HG03442 (cell line): ENCODE measurements around the gene IL12RB2.
A peak's percentile ranks its signal among the peaks of the same experiment; 100 is the strongest.
"Not testable (repeated sequence)": the region's sequence is repeated elsewhere in the genome, so short reads cannot be mapped to it uniquely, and the experiment has no call there.

ENCODE experiments used
- ATAC-seq: cut with Tn5 transposase; IDR thresholded peaks from one replicate; pipeline ENCODE4 v1.9.1; 2021; ENCODE audit warnings: mild to moderate bottlenecking, moderate library complexity; ENCODE audit not compliant: unreplicated experiment

IL12RB2 gene

DNA sequence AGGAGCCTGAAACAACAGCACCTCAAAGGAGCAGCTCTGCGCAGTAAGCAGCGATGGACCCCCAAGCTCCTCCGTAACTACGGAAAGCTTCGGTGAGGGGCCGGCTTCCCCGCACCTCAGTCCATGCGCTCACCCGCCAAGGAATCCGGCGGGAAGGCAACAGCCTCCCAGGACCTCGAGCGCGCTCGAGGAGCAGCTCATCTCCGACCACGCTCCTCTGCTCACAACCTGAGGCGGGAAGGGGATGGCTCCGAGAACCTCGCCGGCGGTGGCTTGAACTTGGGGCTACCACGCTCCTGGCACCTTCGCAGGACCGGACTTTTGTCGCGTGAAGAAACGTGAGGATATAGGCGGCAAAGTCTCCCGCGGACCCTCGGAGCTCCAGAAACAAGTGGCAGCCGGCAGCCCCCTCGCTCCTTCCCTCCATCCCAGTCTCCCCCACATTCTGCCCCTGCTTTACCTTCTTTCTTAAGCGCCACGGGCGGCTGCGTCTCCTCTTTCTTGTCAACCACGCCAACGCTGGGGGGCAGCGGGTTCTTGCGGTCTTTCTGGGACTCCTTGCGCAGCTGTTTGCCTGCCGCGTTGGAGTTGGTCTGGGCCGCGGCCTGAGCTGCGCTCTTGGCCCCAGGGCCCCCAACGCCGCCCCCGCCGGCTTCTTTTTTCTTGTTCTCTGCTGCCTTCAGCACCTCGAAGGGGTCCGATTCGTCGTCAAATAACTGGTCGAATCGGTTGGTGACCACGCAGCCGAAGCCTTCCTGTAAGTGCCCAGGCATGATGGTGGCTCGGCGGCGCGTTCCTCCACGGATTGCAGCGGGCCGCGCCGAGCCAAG lies 122.1 kb downstream of the IL12RB2 start:
- ATAC-seq = peak; percentile 4

DNA sequence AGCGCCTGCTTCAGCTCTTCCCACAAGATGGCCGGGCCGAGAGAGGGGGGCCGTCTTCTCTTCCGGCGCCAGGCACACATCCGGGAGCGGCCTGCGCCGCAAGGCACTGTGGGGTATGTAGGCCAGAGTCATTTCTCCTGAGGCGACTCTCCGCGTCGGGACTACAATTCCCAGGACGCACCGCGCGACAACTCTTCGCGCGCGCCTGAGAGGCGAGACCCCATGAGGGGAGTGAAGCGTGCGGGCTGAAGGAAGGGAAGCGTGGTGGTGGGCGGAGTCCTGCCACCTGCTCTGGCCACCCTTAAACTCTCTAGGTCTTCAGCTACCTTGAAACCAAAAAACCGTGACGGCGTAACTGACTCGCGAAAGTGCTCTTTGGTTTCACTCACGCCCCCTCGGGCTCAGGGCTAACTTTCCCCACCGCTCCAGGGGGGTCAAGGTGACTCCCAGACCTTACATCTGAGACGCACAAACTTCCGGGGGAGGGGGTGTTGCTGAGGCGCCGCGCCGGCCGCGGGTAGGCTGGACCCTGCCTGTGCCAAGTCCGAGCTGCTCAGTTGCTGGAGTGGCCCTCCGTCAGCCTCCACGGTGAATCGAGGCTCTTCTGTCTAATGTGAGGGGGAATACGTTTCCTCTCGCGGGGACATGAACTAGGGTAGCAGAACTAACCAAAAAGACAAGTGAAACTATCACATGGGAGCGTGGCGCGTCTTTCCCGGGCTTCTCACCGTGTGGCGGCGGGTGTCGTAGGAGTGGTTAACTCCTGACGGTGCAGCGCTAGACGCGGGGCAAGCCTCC lies 122.9 kb downstream of the IL12RB2 start, which contains the start of gene SERBP1:
Gene SERBP1, minus strand, starts transcription at position 45 of the 798 bp plus-strand sequence. CDS start 102 bp downstream, outside the sequence.
- peak; percentile 84 for ATAC-seq

DNA sequence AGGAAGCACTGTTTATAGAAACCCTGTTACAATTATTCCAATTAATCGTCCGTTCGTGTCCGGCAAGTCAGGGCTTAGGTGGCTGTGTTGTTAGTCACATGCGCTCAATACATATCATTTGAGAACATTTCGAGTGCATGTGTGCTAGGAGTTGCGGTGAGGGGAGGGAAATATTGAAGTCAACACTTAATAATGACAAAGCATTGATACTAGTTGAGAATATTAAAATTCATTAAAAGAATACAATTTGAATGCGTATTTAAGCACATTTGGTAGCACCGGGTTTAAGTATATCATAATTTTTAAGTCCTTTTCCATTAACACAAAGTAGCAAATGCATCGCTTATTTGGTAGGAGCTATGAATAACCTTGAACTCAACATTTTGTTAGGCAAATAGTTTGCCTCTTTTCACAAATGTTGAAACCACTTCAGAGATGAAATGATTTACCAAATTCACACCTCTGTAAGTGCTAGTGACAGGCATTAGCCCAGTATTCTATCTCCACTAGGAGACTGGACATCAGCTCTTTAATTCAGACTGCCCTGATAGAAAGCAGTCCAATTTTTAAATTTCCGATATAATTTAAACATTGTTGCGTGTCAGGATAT lies 123.6 kb downstream of the IL12RB2 start:
- ATAC-seq = no peak

DNA sequence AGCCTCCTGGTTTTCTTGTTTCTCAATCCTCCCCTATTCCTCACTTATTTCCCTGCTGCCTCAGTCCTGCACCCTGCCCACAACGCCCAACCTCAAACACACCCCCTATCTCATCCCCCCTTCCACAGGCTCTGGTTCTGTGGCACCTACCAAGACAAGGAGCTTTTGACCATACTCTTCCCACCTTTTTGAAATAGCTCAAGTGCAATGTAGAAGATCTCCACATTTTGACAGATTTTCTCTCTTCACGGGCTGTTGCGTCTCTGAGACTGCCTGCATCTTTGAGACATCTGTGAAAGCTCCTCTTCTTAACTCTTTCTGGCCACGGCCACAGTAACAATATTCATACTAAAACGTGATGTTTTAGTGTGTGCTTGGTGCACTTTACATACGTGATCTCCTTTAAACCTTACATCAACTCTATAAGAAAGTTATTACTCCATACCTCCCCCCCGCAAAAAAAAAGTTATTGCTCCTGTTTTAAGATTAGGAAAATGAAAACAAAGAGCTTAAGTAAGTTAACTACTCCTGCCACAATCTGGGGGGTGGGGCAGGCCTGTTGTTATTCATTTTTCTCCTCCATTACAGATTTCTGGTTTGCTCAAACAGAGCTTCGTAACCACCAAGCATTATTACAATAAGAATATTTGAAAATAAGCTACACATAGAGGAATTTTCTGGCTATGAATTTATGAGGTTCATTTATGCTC lies 124.4 kb downstream of the IL12RB2 start:
- ATAC-seq = no peak

DNA sequence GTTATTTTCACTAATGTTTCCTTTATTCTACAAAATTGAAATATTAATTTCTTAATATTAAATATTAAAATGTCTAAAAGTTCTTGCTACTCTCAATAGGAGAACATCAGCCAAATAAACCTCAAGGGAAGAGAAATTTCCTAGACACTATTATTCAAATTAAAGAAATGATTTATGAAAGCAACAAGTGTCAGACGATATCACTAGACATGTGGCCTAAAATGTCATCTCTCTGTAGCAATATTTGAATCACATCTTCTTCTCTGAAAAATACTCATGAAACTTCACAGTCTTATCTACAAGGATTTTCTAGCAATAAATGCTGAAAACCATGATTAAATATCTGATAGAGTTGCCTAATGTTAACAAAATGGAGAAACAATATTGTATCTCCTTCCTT lies 125.1 kb downstream of the IL12RB2 start:
- no peak for ATAC-seq

DNA sequence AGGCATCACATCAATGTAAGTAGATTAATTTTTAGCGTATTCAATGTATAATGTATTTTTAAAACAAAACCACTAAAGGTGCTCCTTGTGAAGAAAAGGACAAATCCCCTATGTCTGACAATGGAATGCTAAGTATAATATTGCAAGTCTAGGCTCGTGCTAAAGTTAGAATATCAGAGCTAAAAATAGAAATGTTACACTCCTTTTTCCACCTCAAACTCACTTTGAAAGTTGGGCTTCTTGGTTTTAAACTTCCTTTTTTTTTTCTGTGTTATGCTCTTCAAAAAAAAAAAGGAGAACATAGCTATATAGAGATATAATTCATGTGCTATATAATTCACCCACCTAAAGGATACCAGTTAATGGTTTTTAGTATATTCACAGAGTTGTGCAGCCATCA lies 126.2 kb downstream of the IL12RB2 start:
- ATAC-seq = no peak

DNA sequence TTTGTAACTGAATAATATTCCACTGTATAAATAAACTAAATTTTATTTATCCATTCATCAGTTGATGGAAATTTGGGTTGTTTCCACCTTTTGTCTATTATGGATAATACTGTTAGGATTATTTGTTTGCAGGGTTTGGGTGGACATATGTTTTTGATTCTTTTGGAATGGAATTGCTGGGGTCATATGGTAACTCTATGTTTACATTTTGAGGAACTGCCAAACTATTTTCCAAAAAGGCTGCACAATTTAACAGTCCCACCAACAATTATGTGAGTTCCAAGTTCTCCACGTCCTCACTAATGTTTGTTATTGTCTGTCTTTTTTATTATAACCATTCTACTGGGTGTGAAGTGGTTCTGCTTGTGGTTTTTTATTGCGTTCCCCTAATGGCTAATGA lies 126.8 kb downstream of the IL12RB2 start:
- ATAC-seq = no peak

DNA sequence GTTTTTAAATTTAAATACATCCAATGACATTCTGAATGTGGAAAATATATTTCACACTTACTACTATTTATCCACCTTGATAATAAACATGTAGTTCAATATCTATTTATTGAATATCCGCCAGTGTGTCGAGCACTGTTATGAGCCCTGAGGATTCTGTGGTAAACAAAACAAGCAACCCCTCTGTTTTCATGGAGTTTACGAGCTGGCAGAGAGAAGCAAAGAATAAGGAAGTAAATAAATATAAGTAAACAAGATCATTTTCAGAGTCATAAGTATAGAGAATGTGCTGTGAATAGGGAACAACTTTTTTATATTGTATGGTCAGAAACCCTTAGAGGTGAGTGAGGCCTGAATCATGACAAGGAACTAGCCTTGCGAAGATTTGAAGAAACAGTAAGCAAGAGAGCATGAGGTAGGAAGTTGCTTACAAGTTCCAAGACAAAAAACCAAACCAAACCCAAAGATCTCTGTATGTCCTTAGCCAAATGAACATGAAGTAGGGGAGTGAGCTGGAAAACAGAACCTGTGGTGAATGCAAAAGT lies 128.9 kb downstream of the IL12RB2 start:
- ATAC-seq = no peak

DNA sequence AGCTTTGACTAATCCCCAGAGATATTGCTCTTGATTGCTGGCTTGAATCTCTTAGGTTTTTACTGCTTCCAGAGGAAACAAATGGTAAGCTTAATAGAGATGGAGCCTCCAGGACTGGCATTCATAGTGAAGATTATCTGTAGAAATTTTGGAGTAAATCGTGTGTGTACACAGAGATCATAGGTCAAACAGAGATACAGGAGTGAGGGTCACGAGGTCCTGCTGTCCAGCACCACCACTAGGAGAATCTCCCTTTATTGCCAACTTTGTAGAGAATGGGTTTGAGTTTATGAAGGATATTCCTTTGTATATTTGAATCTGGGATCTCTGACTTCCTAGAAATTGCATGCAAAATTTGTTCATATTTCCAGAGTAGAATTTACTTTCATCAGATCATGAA lies 130.3 kb downstream of the IL12RB2 start:
- ATAC-seq = no peak

DNA sequence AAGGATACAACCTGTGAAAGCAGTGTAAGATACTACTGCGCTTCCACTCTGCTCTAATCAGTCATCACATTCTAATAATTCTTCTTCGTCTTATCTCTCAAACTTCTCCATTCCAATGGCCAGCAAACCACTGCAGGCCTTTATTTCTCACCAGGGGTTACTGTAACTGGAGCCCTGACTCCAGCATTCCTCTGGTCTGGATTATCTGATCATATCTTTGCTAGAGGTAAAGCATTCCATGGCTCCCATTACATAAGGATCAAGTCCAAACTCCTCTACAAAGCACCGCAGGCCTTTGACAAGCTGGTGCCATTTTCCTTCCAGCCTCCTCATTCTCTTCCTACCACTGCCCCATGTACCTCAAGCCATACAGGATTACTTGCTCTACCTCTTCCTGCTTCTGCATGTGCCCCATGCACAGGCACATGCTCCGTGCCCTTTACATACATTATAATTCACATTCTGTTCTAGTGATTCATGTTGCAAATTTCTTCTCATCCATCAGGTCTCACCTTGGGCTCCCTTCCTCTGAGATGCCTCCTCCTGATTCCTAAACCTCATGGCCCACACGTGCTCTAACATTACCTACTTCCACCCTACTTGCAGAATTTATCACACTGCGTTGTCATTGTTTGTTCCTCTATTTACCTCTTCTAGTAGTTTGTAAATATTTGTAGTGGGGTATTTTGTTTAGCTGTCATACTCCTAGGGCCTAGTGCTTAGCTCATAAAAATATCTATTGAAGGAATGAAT lies 131.8 kb downstream of the IL12RB2 start:
- ATAC-seq = no peak

DNA sequence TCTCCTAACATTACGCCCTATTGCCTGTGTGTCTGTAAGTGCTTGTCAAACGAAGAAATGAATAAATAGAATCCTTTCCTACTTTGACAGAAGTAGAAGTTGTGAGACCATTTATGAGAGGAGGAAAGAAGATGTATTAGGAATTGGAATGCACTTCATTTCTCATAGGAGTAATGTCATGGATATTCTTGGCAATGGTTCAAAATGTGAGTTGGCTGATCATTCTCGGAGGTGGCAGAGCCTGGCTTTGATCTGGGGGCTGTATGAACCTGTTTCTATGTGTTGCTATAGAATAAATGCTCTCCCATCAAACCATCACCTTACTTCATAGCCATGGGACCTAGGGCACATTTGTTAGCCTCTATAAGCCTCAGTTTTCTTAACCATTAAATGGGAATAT lies 132.7 kb downstream of the IL12RB2 start:
- no peak for ATAC-seq

DNA sequence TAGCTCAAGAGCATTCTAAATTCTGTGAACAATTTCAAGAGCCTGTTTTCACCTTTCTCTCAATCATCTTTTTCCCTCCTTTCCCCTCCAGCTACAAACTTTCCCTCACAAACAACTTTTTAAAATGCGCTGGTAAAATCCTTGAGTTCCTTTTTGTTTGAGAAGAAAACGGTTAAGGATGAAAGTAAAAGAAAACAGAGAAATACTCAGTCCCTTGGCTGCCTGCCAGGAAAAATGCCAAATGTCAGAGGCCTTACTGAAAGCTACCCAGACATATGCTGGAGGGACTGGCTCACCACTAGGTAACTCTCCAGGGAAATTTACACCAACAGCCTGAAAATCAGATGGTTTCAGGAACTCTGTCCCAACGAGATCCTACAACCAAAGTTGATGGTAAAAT lies 133.5 kb downstream of the IL12RB2 start:
- no peak for ATAC-seq

DNA sequence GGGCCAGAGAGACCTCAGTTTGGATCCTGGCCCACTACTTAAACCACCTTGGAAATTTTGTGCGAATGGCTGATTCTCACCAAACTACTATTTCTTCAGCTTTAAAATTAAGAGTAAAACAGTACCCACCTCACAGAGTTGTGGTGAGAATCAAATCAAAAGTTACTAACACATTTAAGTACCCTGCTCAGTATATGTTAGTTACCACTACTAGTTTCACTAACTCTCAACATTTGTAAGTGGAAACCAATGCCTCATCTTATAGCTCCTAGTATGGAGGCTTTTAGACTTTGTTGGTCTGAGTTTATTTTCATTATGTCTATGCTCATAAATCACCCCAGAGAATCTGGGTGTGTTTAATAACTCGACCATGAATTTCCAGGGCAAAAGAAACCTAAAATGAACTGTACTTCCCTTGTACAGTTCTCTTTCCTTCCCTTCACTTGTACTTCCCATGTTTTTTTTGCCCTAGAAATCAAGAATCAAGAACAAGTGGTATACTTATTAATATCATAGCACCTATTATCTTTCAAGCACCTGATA lies 134.1 kb downstream of the IL12RB2 start:
- no peak for ATAC-seq

DNA sequence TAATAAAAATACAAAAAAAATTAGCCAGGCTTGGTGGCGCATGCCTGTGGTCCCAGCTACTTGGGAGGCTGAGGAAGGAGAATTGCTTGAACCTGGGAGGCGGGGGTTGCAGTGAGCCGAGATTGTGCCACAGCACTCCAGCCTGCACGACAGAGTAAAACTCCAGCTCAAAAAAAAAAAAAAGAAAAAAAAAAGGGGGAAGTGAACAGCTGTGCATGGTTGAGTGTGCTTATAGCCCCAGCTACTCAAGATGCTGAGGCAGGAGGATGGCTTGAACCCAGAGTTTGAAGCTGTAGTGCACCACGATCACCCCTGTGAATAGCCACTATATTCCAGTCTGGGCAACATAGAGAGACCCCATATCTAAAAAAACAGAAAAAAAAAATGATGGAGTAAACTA lies 138.3 kb downstream of the IL12RB2 start:
- not testable (repeated sequence) for ATAC-seq
